Adrenal gland (tissue), 5 donors: ENCODE results near the gene CAND2.

Source experiments
- CTCF ChIP-seq, 6 experiments: fragments of 450-650 bp in 4 of 6; fragments of 200-600 bp in 2 of 6; sonication (generic) in 1 of 6; IDR thresholded peaks; 1 replicate in 5 of 6; 2 replicates in 1 of 6; pipeline versions ENCODE4 v1.5.1 to v1.8.0; 2016 to 2021; ENCODE audit warnings: antibody characterized with exemption in 6 of 6, mild to moderate bottlenecking in 2 of 6, moderate library complexity in 1 of 6
- POLR2A ChIP-seq, 2 donors: fragments of 450-650 bp; IDR thresholded peaks; one replicate each; pipeline ENCODE4 v1.6.1; 2017; ENCODE audit warnings: antibody characterized with exemption in 2 of 2, mild to moderate bottlenecking in 2 of 2, moderate library complexity in 1 of 2
- donor health status: DM: no; HTN: no; CAD: no.

- TF ChIP-seq CTCF (IDR thresholded peaks at IDR 0.05): no peak
- no peak for TF ChIP-seq POLR2A (IDR thresholded peaks at IDR 0.05)
Measured at GRCh38 chr3:12884186-12884680, 87.8 kb downstream of the CAND2 start.
